GM21737 (cell line): ENCODE results near the gene C12orf42.

ENCODE experiments used
- ATAC-seq: cut with Tn5 transposase; IDR thresholded peaks from one replicate; pipeline ENCODE4 v1.9.1; 2021; ENCODE audit warnings: mild to moderate bottlenecking, moderate library complexity; ENCODE audit not compliant: unreplicated experiment

The C12orf42 gene

GRCh38 chr12:103350116-103350515 is 145.7 kb downstream of the C12orf42 start:
- ATAC-seq, result no peak

- no peak for ATAC-seq
Observed at GRCh38 chr12:103348935-103349334, 146.8 kb downstream of the C12orf42 start.

GRCh38 chr12:103336940-103337339 is 158.8 kb downstream of the C12orf42 start:
- no peak for ATAC-seq

GRCh38 chr12:103334466-103334865 is 161.3 kb downstream of the C12orf42 start:
- ATAC-seq, result no peak

- no peak for ATAC-seq
Observed at GRCh38 chr12:103333676-103334075, 162.1 kb downstream of the C12orf42 start.

GRCh38 chr12:103331643-103332042 is 164.1 kb downstream of the C12orf42 start:
- ATAC-seq, result no peak

- no peak for ATAC-seq
Observed at GRCh38 chr12:103330672-103331071, 165.1 kb downstream of the C12orf42 start.

- ATAC-seq, result no peak
Observed at GRCh38 chr12:103327676-103328075, 168.1 kb downstream of the C12orf42 start.

- no peak for ATAC-seq
Observed at GRCh38 chr12:103326190-103326589, 169.6 kb downstream of the C12orf42 start.

- no peak for ATAC-seq
Observed at GRCh38 chr12:103318566-103318965, 177.2 kb downstream of the C12orf42 start.

- ATAC-seq, result no peak
Observed at GRCh38 chr12:103317220-103317619, 178.5 kb downstream of the C12orf42 start.

- ATAC-seq, result no peak
Observed at GRCh38 chr12:103314786-103315185, 181.0 kb downstream of the C12orf42 start.

GRCh38 chr12:103313894-103314293 is 181.9 kb downstream of the C12orf42 start:
- ATAC-seq, result no peak

GRCh38 chr12:103312742-103313354 is 182.9 kb downstream of the C12orf42 start:
- ATAC-seq, result no peak

- ATAC-seq, result no peak
Observed at GRCh38 chr12:103310546-103311270, 185.1 kb downstream of the C12orf42 start.

GRCh38 chr12:103308396-103308795 is 187.4 kb downstream of the C12orf42 start:
- no peak for ATAC-seq

GRCh38 chr12:103303484-103303883 is 192.3 kb downstream of the C12orf42 start:
- ATAC-seq, result no peak

- ATAC-seq, result no peak
Observed at GRCh38 chr12:103301642-103302591, 193.9 kb downstream of the C12orf42 start.

GRCh38 chr12:103288016-103288415 is 207.8 kb downstream of the C12orf42 start:
- no peak for ATAC-seq

GRCh38 chr12:103282124-103282523 is 213.6 kb downstream of the C12orf42 start:
- no peak for ATAC-seq

- peak; percentile 94 for ATAC-seq
Observed at GRCh38 chr12:103279444-103279843, 216.3 kb downstream of the C12orf42 start.
